Upper lobe of right lung (tissue), 1 donor: ENCODE data around the gene IGFBP2. TPM values are rescaled to one million over a fixed set of nuclear protein-coding genes. Genes with fewer than 3 reads are reported as not detected.
A peak's percentile ranks its signal among the peaks of the same experiment; 100 is the strongest.

Experiments used
- ATAC-seq: fragments of 200-7000 bp; cut with Tn5 transposase; one replicate; pipeline ENCODE4 v1.9.1; 2020; ENCODE audit warnings: mild to moderate bottlenecking, moderate library complexity
- DNase-seq: peaks from one replicate; pipeline ENCODE4 v3.0.0-alpha.2; 2020
- H3K27ac ChIP-seq: fragments of 200-600 bp; one replicate; pipeline ENCODE4 v1.8.0; 2022
- H3K27me3 ChIP-seq: fragments of 200-600 bp; one replicate; pipeline ENCODE4 v1.8.0; 2022; ENCODE audit warnings: mild to moderate bottlenecking
- H3K36me3 ChIP-seq: fragments of 200-600 bp; one replicate; pipeline ENCODE4 v1.8.0; 2022
- H3K4me1 ChIP-seq: fragments of 200-600 bp; one replicate; pipeline ENCODE4 v1.8.0; 2022
- H3K4me3 ChIP-seq: fragments of 200-600 bp; one replicate; pipeline ENCODE4 v1.8.0; 2022; ENCODE audit warnings: mild to moderate bottlenecking
- H3K9me3 ChIP-seq: fragments of 200-600 bp; one replicate; pipeline ENCODE4 v1.8.0; 2022
- CTCF ChIP-seq: fragments of 200-600 bp; IDR thresholded peaks from one replicate; pipeline ENCODE4 v1.8.0; 2022; ENCODE audit warnings: antibody characterized with exemption
- intact Hi-C: fragments of 100-400 bp; cut with DNase I; formaldehyde crosslinking; loops from one replicate; pipeline ENCODE4 v1.11.0; 2022
- total RNA-seq: library from RNA; stranded (reverse); fragmentation: NEBNext Ultra II Directional; extraction: Animal tissue kit (Norgen Biotek cat#: 25700); gene quantifications from one replicate; pipeline ENCODE4 v1.2.1, GENCODE V29; 2021
- donor health status: DM: no; HTN: yes; CAD: no; lungs with severe emphysema.

IGFBP2 gene
- total RNA-seq, 1 donor from 2014 or later: 46.1 TPM

- no peak for TF ChIP-seq CTCF
- Histone ChIP-seq H3K27ac (no peak overlapping the region), H3K27me3 (peaks cover 21% of the 10 kb centered on the region), H3K9me3 (no peaks in the 10 kb centered on the region), H3K36me3 (no peaks in the 10 kb centered on the region), H3K4me1 (peaks cover 10% of the 10 kb centered on the region), H3K4me3 (peak overlapping the region; percentile 30)
- intact Hi-C loops: loop anchor here (10.0 kb wide), 2 partner anchors 825 to 1025 kb away; no protein-coding TSS in a partner anchor
- DNase-seq (peak; percentile 29), ATAC-seq (no peak)
Observed at GRCh38 chr2:216689397-216689796, 56.2 kb downstream of the IGFBP2 start.

GRCh38 chr2:216690456-216690852 lies 57.2 kb downstream of the IGFBP2 start:
- ATAC-seq: no peak
- Histone ChIP-seq H3K9me3 (no peaks in the 10 kb centered on the region), H3K4me3 (peak overlapping the region; percentile 30), H3K4me1 (peaks cover 19% of the 10 kb centered on the region), H3K27ac (no peak overlapping the region), H3K27me3 (peaks cover 30% of the 10 kb centered on the region), H3K36me3 (no peaks in the 10 kb centered on the region)
- DNase-seq: no peak
- TF ChIP-seq CTCF: no peak
- intact Hi-C loops: no loop called here

- peaks cover 19% of the 10 kb centered on the region for H3K4me1 ChIP-seq
- H3K4me3 ChIP-seq: peak overlapping the region; percentile 39
- H3K27ac ChIP-seq: peak overlapping the region; percentile 84
- peak; percentile 62 for ATAC-seq
- no peaks in the 10 kb centered on the region for H3K36me3 ChIP-seq
- peak; percentile 75 for DNase-seq
- TF ChIP-seq CTCF: no peak
- intact Hi-C loops: no loop called here
- peaks cover 30% of the 10 kb centered on the region for H3K27me3 ChIP-seq
- no peaks in the 10 kb centered on the region for H3K9me3 ChIP-seq
Observed at GRCh38 chr2:216690853-216691741, 57.9 kb downstream of the IGFBP2 start.

- Histone ChIP-seq H3K4me3 (peak overlapping the region; percentile 46), H3K4me1 (peaks cover 19% of the 10 kb centered on the region), H3K27ac (peak overlapping the region; percentile 65), H3K36me3 (no peaks in the 10 kb centered on the region), H3K27me3 (peaks cover 39% of the 10 kb centered on the region), H3K9me3 (no peaks in the 10 kb centered on the region)
- intact Hi-C loops: no loop called here
- peak; percentile 54 for ATAC-seq
- peak; percentile 74 for DNase-seq
- TF ChIP-seq CTCF: no peak
Observed at GRCh38 chr2:216692636-216693413, 59.6 kb downstream of the IGFBP2 start.

- DNase-seq (no peak), ATAC-seq (no peak)
- Histone ChIP-seq H3K36me3 (no peaks in the 10 kb centered on the region), H3K4me1 (peaks cover 19% of the 10 kb centered on the region), H3K4me3 (peak overlapping the region; percentile 46), H3K9me3 (no peaks in the 10 kb centered on the region), H3K27me3 (peaks cover 40% of the 10 kb centered on the region), H3K27ac (peak overlapping the region; percentile 64)
- TF ChIP-seq CTCF: no peak
- intact Hi-C loops: no loop called here
Observed at GRCh38 chr2:216693414-216694080, 60.3 kb downstream of the IGFBP2 start.
